Chondrocyte (in vitro differentiated cells): ENCODE data around the gene SMIM24. TPM values are rescaled to one million over a fixed set of nuclear protein-coding genes. Genes with fewer than 3 reads are reported as not detected.

Experiments used
- DNase-seq: peaks from one replicate; pipeline ENCODE4 v3.0.0; 2021; ENCODE audit warnings: mixed read lengths, low spot score
- H3K27ac Mint-ChIP-seq: one replicate; pipeline ENCODE4 v1.8.0; 2021; ENCODE audit warnings: mild to moderate bottlenecking, moderate library complexity, mixed read lengths; ENCODE audit not compliant: unreplicated experiment
- H3K27me3 Mint-ChIP-seq: 2 replicates; pipeline ENCODE4 v1.8.0; 2021; ENCODE audit warnings: low read depth, mixed read lengths
- H3K36me3 Mint-ChIP-seq: 2 replicates; pipeline ENCODE4 v1.8.0; 2021; ENCODE audit warnings: low read depth, mixed read lengths
- H3K4me1 Mint-ChIP-seq: 2 replicates; pipeline ENCODE4 v1.8.0; 2021; ENCODE audit warnings: low read depth, mild to moderate bottlenecking, mixed read lengths
- H3K4me3 Mint-ChIP-seq: one replicate; pipeline ENCODE4 v1.8.0; 2021; ENCODE audit warnings: mild to moderate bottlenecking, moderate library complexity, mixed read lengths; ENCODE audit not compliant: unreplicated experiment
- H3K9me3 Mint-ChIP-seq: 2 replicates; pipeline ENCODE4 v1.8.0; 2021; ENCODE audit warnings: low read depth, mixed read lengths
- total RNA-seq: library from RNA; stranded (reverse); gene quantifications from 3 replicates; pipeline ENCODE4 v1.2.1, GENCODE V29; 2021
- TF ChIP-seq, protein P1 (sequence below): fragments of 200-600 bp; sonication (generic); IDR thresholded peaks from 2 replicates; pipeline ENCODE4 v1.5.0; 2021; ENCODE audit warnings: antibody characterized with exemption, mild to moderate bottlenecking, moderate library complexity

Gene SMIM24
- total RNA-seq, 1 donor from 2014 or later = not detected

- Mint-ChIP-seq H3K9me3 (no peaks in the 10 kb centered on the region), H3K27ac (no peak overlapping the region), H3K4me3 (no peak overlapping the region), H3K36me3 (peaks cover 3% of the 10 kb centered on the region), H3K4me1 (peaks cover 9% of the 10 kb centered on the region), H3K27me3 (no peaks in the 10 kb centered on the region)
- TF ChIP-seq, protein P1, sequence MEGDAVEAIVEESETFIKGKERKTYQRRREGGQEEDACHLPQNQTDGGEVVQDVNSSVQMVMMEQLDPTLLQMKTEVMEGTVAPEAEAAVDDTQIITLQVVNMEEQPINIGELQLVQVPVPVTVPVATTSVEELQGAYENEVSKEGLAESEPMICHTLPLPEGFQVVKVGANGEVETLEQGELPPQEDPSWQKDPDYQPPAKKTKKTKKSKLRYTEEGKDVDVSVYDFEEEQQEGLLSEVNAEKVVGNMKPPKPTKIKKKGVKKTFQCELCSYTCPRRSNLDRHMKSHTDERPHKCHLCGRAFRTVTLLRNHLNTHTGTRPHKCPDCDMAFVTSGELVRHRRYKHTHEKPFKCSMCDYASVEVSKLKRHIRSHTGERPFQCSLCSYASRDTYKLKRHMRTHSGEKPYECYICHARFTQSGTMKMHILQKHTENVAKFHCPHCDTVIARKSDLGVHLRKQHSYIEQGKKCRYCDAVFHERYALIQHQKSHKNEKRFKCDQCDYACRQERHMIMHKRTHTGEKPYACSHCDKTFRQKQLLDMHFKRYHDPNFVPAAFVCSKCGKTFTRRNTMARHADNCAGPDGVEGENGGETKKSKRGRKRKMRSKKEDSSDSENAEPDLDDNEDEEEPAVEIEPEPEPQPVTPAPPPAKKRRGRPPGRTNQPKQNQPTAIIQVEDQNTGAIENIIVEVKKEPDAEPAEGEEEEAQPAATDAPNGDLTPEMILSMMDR = peak; percentile 92
- DNase-seq = no peak
These were observed 8.2 kb downstream of the SMIM24 start for GRCh38 chr19:3471954-3472655.

GRCh38 chr19:3470500-3471128 lies 9.7 kb downstream of the SMIM24 start:
- no peak overlapping the region for H3K27ac Mint-ChIP-seq
- H3K4me1 Mint-ChIP-seq = peaks cover 18% of the 10 kb centered on the region
- no peak for DNase-seq

GRCh38 chr19:3469638-3470499 lies 10.5 kb downstream of the SMIM24 start:
- H3K27me3 Mint-ChIP-seq = no peaks in the 10 kb centered on the region
- TF ChIP-seq, protein P1 = peak; percentile 51
- peaks cover 21% of the 10 kb centered on the region for H3K4me1 Mint-ChIP-seq
- no peak for DNase-seq
- H3K27ac Mint-ChIP-seq = no peak overlapping the region
- no peaks in the 10 kb centered on the region for H3K9me3 Mint-ChIP-seq
- no peak overlapping the region for H3K4me3 Mint-ChIP-seq
- H3K36me3 Mint-ChIP-seq = peaks cover 4% of the 10 kb centered on the region

More at GRCh38 chr19:3470500-3471128, 9.7 kb downstream of the SMIM24 start:
- TF ChIP-seq, protein P1 = no peak
- H3K27me3 Mint-ChIP-seq = no peaks in the 10 kb centered on the region
- H3K4me3 Mint-ChIP-seq = no peak overlapping the region
- peaks cover 3% of the 10 kb centered on the region for H3K36me3 Mint-ChIP-seq
- H3K9me3 Mint-ChIP-seq = no peaks in the 10 kb centered on the region

GRCh38 chr19:3468211-3468610 lies 12.1 kb downstream of the SMIM24 start:
- Mint-ChIP-seq H3K27ac (no peak overlapping the region), H3K4me3 (no peak overlapping the region), H3K9me3 (no peaks in the 10 kb centered on the region), H3K4me1 (peaks cover 21% of the 10 kb centered on the region), H3K27me3 (no peaks in the 10 kb centered on the region), H3K36me3 (peaks cover 4% of the 10 kb centered on the region)
- DNase-seq = no peak
- TF ChIP-seq, protein P1 = no peak
